SIG-M5 (cell line): ENCODE data around the gene PRDX5.
A peak's percentile ranks its signal among the peaks of the same experiment; 100 is the strongest.

ENCODE experiments used
- DNase-seq: peaks from one replicate; lab custom pipeline; 2025; lab: John Stamatoyannopoulos, UW

PRDX5 gene

GRCh38 chr11:64317961-64318765, at the start of gene PRDX5:
TSS of gene PRDX5 (plus strand) at chr11:64318121. CDS start at chr11:64318216, 95 bp downstream.
- DNase-seq: peak; percentile 65

DNA sequence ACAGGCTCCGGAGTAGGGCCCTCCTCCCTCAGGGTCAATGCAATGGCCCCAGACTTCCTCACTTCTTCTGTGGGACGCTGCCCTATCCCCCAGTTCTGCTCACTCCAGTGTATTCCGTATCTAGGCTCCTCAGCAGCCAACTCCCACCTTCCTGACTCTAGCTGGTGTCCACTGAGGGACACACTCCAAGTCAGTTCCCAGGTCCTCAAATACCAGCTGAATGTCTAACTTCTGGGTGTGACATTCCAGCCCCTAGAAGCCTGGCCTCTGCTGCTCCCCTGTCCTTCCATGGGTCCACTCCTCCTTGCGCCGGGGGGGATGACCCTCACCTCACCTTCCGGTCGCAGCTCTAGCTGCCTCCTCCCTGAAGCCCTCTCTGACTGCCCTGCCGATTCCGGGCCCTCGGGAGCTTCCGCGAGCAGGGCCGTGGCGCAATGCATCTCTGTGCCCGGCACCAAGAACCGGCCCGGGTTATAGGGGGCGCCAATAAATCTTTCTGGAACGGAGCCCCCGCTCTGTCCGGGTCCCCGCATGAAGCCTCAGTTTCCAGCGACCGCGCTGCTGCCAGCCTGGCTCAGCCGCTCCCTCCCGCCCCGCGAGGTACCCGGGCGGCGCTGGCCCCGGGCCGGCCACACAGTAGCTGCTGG, 48.9 kb upstream of the PRDX5 start:
- DNase-seq: no peak

- DNase-seq: peak; percentile 90
Measured at GRCh38 chr11:64269540-64270220, 48.2 kb upstream of the PRDX5 start.

GRCh38 chr11:64275031-64275800, 42.7 kb upstream of the PRDX5 start:
- DNase-seq: no peak

GRCh38 chr11:64275841-64276240, 42.1 kb upstream of the PRDX5 start:
- DNase-seq: no peak

DNA sequence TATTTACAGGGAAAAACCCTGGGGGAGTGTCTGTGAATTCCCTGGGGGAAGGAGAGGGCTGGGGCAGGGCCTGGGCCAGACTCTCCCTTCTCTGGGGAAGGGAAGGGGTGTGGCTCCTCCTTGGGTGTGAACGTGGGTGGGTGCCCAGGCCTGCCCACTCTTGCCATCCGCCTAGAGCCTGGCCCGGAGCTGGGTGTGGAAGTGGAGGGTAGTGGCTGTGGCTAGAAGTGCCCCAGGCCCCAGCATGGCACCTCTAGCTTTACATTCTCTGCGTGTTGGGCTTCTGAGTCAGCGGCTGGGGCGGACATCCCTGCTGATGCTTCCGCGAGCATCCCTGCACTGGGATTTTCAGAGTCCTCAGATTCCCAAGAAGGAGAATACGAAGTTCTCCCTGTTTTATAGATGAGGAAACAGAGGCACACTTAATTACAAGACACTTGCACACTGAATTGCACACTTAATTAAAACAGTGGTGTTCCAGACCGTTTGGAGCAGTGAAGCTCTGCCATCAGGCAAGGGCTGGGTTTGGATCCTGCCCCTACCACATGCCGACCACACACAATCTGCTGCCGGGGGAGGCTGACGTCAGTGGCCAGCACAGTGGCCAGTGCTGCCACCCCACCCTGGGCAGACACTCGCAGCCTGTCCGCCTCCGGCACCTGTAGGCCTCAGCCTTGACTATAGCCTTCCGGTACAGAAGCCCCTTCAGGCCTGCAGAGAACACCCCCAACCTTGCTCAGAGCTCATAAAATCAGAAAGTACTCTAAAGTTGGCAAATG, 41.1 kb upstream of the PRDX5 start:
- DNase-seq: no peak

- no peak for DNase-seq
Measured at GRCh38 chr11:64278576-64279190, 39.2 kb upstream of the PRDX5 start.

- DNase-seq: no peak
Measured at GRCh38 chr11:64281957-64282770, 35.8 kb upstream of the PRDX5 start.

DNA sequence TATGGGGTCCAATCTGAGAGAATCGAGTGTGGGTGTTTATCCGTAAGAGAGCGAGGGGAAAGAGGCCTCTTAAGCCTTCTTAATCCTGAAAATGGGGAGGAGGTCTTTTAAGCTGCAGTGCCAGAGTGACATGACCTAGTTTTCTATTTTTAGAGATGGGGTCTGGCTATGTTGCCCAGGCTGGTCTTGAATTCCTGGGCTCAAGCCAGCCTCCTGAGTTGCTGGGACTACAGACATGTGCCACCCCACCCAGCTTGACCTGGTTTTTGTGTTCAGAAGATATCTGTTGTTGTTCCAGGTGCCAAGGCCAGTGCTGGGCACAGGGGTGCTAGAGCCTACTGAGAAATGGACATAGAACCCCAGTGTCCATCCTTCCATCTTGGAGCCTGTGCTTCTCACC, 34.8 kb upstream of the PRDX5 start:
- DNase-seq: no peak

GRCh38 chr11:64284048-64284961, 33.6 kb upstream of the PRDX5 start, which contains the start of gene BAD:
TSS of gene BAD (minus strand) at chr11:64284665. CDS start at chr11:64284368, 297 bp downstream.
- peak; percentile 10 for DNase-seq

DNA sequence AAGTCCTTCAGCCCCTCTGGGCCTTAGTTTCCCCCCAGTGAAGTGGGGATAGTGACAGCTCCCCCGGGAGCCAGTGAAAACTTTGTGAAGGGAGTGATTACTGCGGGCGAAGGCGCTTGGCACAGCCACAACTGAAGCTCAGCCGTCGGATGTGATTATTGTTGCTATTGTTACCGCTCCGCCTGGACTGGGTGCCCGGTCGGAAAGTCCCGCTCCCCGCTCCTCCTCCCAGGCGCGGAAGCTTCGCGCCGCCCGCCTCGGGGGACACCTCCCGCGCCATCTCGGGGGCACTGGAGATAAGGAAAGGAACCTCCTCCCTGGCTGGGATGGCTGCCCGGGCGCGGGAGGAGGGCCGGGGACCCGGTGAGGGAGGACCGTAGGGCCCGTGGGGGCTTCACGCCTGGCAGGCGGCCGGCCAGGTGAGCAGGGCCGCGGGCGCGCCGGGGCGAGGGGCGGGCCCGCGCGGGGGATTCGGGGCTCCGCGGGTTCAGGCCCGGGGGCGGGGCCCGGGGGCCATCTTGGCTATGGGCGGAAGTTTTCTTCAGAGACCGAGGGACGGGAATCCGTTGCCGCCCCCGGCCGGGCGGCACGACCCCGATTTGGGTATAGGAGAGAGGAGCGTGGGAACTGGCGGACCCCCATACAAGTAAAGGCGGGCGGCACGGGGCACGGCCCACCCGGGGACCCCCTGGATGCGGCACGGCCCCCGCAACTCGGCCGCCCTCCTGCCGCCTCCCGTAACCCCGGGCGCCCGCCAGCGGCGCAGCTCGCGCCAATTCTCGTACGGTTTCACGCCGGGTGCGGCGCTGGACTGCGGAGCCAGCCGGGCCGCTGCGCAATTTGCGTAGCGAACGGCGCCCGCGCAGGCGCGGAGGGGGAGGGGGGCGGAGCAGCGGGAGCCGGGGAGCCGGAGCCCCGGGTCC, 32.7 kb upstream of the PRDX5 start, which contains the start of gene GPR137:
Gene GPR137, plus strand, starts transcription at position 887 of the 923 bp plus-strand sequence. CDS start 677 bp downstream, outside the sequence.
- DNase-seq: no peak

GRCh38 chr11:64285885-64286800, 31.8 kb upstream of the PRDX5 start:
- DNase-seq: no peak

GRCh38 chr11:64286801-64287159, 31.1 kb upstream of the PRDX5 start:
- DNase-seq: no peak

DNA sequence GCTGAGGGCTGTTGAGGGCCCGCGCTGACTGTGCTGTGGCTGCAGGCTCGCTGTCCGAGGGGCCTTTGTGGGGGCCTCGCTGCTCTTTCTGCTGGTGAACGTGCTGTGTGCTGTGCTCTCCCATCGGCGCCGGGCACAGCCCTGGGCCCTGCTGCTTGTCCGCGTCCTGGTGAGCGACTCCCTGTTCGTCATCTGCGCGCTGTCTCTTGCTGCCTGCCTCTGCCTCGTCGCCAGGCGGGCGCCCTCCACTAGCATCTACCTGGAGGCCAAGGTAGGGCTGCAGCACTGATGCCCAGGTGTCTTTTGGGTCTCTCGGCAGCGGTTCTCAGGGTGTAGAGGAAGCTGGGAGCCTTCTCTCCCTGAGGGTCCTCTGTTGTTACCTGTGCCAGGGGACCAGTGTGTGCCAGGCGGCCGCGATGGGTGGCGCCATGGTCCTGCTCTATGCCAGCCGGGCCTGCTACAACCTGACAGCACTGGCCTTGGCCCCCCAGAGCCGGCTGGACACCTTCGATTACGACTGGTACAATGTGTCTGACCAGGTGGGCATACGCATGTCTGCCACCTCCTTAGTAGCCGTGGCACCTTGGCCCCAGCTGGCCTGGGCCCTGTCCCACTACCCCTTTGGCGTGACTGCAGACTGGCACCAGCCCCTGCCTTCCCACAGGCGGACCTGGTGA, 30.1 kb upstream of the PRDX5 start:
- DNase-seq: no peak

DNA sequence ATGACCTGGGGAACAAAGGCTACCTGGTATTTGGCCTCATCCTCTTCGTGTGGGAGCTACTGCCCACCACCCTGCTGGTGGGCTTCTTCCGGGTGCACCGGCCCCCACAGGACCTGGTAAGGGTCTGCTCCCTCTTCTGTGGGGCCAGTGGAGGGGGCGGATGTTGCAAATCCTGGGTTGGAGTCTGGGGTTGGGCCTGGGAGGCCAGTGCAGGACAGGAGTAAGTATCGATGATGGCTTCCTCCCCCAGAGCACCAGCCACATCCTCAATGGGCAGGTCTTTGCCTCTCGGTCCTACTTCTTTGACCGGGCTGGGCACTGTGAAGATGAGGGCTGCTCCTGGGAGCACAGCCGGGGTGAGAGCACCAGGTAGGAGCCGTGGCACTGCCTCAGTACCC, 29.6 kb upstream of the PRDX5 start:
- DNase-seq: no peak

DNA sequence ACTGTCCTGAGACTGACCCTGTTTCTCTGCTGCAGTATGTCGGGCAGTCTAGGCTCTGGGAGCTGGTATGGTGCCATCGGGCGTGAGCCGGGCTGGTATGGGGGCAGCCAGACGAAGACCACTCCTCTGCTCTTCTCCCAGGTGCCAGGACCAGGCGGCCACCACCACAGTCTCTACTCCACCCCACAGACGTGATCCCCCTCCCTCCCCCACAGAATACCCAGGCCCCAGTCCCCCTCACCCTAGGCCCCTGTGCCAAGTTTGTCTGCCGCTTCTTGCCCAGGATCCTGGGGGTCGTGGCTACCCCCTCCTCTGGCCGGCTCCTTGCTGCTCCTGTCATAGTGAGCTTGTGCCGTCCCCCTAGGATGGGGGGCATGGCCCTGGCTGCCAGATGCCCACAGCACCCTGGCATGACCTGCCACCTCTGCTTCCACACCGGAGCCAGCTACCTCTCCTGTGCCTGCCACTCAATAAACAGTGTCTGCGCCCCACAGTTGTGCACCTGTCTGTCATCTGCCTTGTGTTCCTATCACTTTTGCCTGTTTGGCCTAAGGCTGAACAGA, 28.8 kb upstream of the PRDX5 start:
- no peak for DNase-seq
